ENCODE measurements around the gene MRO.

Gene MRO

DNA sequence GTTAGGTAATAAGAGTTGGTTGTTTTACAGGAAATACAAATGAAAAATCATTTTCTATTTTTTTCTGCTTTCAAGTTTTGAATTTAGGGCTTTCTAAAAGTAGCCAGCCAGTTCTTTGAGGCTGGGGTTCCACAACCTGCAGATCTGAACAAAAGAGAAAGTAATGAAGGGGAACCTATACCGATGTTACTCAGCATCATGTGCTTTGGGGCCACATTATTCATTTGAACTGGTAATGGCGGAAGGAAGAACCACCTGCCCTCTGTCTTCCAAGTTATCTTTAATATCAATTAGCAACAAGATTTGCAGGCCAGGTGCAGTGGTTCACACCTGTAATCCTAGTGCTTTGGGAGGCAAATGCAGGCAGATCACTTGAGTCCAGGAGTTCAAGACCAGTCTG, 12.9 kb upstream of the MRO start:
- DNase-seq, result no peak

DNA sequence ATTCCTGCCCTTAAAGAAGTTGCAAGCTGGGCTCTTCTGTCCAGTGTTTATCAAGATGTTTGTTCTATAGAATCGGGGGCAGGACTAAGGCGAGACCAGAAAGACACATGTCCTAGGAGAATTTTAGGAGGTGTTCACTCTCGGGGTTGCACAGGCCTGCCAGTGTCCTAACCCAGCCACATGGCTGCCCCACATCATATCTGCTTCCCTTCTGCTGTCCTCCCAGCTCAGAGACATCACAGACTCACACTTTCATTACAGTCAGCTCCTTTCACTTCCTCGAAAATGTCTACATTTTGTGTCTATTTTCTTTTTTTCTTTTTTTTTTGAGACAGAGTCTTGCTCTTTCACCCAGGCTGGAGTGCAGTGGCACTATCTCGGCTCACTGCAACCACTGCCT, 10.7 kb upstream of the MRO start:
- DNase-seq, result no peak

DNA sequence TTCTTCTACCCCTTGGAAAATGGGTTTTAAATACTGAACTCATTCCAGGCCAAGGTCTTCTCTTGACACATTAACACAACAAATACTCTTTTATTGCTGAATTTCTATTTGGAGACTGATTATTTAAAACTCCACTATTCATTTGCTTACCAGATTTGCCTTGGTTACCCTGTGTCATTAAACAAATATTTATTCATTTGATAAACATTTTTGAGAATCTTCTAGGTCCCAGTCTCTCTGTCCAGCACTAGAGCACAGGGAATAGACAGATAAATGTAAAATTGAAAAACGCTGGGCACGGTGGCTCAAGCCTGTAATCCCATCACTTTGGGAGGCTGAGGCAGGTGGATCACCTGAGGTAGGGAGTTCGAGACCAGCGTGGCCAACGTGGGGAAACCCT, 9.8 kb upstream of the MRO start:
- no peak for DNase-seq

DNA sequence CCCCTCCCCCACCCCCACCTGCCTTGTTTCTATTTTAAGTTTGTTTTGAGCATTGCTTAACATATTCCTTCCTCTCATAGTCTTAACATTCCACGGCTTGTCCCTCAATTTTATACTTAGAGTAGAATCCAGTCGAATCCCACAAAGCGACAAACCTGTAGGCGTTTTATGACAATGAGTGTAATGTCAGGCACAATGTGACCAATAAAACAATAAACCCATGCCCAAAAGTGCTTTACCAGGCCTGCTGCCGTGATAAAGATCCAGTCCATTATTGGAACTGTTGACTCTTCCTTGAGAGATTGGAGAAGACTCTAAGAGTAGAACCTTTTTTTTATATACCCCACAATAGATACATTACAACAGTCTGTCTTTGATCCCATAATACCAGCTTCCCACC, 6.2 kb upstream of the MRO start:
- DNase-seq, result no peak

DNA sequence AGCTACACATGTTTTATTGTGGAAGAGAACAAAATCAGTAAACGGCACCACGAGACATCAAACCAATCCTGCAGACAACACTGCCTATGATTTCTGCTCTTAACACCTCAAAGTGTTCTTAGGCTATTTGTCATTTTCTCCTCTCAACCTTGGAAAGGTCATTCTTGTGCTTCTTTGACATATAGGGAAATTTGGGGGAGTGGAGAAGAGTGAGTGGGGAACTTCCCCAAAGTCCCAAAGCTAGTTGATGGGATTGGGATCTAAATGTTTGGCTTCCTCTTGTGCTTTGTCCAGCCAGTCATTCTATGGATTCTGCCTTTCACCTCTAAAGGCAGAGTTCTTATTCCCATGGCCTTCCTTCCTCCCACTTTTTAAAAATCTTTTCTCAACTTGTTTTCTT, 5.8 kb upstream of the MRO start:
- no peak for DNase-seq

DNA sequence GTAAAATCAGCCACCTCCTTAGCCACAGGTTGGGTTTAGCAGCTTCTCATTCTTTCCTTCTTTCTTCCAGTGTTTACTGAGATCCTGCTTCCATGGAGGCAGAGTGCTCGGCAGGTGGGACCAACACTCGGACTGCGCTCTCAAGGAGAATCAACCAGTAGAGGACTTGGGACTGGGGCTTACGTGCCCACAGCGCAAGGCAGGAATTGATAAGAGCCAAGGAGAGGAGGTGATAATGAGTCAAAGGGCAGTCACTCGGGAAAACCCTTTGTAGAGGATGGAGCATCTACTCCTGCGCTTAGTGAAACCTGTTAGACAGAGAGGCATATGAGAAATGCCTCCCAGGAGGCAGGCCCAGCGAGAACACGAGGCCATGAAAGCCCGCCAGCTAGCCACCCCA, 2.9 kb upstream of the MRO start:
- DNase-seq, result no peak

DNA sequence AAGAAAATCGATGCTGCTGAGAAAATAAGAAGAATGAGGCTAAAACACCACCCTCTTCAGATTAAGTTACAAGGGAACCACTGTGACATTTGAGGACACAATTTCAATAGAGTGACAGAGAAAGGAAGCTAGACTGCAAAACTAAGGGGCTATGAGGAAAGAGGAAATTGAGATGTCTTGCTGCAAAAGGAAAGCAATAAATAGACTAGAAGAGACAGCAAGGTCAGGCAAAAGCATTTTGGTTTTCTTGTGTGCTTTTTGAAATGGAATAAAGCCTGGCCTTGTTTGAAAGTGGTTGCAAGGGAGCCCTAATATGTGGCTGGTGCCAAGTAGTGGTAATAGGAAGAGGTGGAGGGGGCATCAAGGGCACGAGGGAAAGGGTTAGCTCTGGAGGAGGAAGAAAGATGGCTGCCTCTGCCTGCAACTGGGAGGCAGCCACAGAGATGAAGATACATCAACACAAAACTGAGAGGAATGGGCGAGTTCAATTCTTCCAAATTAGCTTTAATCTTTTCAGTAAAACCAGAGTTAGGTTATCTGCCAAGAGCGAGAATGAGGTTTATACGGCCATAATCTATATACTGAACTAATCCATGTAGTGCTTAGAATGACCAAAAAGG, 1.2 kb upstream of the MRO start:
- no peak for DNase-seq

DNA sequence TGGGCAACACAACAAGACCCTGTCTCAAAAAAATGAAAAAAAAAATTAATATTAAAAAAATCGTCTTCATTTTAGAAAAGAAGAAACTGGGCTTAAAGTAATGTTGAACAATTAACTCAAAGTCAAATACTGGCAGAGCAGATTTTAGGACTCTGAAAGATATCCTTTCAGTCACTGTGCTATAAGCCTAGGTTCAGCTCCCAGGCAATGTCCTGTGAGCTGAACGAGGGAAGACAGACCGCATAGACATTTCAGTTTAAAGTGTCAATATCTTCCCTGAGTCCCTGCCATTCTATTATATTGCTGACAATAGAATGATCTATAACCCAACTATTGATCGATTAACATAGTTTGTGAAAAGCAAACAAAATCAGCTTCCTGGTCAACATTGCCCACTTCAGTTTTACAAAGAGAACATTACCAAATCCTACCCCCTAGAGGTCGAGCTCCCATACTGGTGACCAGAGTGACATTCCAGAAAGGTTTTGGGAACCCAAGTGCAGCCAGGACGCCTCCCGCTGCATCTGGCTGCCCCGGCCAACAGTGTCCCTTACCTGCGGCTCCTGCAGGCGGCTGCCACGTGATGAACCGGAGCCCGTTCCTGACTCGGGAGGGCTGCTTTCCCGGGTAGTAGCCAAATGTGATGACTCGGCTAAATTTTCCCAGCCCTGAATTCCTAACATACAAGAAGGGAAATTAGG, 639 bp downstream of the MRO start:
- DNase-seq, result peak; percentile 26

DNA sequence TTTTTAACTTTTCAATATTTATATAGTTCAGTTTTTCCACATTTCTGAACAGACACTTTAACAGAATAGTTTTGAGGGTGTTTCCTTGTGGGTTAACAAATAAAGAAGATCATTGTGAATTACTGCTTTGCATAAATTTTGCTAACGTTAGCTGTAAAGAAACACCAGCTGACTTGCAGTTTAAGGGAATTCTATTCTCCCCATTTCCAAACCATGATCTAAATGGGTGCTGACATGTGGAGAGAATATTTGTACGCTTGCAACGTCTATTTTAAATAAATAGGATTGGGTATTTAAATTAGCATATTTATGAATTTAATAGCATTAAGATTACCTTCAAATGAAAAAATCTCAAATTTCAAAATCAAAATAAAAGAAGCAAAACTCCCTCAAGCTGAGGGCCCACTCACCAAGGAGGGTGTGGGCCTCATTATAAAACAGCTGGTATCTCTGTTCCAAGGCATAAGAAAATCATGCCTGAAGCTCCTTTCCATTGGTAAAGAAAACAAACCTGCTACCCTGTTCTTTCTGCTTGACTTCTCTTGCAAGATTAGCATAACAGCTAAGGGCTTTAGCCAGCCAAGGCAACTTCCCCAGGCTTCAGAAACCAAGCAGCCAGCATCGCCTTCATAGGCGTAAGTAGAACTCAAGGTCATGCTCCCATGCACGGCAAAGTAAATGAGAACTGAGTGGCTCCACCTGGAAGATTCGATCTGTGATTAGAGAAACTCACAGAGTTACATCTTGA, 3.2 kb downstream of the MRO start:
- no peak for DNase-seq

DNA sequence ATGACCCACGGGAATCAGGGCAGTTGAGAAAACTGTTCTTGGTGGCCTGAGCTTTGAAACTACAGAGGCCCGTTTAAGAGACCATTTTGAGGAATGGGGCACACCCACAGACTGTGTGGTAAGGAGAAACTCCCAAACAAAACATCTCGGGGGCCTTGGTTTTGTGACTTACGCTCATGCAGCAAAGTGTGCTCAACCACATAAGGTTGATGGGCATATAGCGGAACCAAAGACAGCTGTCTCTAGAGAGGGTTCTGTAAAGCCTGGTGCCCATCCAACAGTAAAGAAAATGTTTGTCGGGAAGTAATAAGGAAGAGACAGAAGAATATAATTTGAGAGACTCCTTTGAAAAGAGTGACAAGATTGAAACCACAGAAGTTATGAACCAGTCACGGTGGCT, 5.4 kb downstream of the MRO start:
- no peak for DNase-seq

DNA sequence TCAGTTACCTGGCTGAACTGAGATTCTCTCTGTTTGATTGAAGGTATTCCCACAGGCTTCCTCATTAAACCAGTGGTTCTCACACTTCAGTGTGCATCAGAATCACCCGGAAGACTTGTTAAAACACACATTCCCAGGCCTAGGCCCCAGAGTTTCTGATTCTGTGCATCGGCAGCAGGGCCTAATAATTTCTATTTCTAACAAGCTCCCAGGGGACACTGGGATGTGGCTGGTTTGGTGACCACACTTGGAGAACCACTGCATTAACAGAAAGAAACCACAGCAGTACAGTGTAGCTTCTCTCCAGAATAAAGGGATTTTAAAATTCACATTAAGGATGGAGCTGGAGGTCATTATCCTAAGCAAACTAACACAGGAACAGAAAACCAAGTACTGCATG, 6.5 kb downstream of the MRO start:
- DNase-seq, result no peak

DNA sequence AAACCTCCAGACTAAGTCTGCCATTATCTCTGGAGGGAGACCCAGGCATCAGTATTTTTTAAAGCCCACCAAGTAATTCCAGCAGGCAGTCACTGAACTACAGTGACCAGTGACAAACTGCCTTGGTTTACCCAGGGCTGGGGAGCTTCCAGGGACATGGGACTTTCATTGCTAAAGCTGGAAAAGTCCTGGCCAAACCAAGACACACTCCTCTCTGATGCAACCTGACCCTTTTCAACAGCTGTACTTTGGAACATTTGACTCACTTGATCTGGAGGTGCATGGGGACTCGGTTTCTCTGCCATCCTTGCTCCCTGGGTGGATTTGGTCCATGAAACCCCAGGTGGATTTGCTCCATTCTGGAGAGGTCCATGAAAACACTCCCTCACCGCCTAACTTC, 7.0 kb downstream of the MRO start:
- DNase-seq, result no peak

DNA sequence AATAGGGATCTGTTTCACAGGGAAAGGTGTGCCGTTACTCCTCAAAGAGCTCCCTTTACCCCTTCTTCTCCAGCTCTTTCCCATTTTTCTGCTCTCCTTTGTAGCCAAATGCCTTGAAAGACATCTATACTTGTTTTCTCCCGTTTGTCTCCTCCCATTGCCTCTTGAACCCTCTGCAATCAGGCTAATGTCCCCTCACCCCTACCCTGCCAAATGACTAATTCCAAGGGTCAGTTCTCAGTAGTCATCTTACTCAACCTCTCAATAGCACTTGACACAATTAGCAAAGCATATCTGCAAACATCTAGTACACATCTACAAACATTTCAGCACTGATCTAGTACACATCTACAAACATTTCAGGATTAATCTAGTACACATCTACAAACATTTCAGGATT, 12.6 kb downstream of the MRO start:
- no peak for DNase-seq

DNA sequence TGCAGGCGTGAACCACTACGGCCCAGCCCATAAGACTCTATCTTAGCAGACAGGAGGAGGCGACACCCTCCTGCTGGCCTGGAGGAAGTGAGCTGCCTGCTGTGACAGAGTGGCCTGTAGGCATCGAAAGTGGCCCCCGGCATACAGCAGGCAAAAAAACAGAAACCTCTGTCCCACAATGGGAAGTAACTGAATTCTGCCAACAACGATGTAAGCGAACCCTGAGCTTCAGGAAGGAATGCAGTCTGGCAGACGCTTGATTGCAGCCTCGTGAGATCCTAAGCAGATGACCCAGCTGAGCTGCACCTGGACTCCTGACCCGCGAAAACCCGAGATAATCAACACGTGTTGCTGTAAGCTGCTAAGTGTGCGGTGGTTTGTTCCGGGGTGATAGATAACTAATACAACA, 13.6 kb downstream of the MRO start:
- DNase-seq, result no peak

DNA sequence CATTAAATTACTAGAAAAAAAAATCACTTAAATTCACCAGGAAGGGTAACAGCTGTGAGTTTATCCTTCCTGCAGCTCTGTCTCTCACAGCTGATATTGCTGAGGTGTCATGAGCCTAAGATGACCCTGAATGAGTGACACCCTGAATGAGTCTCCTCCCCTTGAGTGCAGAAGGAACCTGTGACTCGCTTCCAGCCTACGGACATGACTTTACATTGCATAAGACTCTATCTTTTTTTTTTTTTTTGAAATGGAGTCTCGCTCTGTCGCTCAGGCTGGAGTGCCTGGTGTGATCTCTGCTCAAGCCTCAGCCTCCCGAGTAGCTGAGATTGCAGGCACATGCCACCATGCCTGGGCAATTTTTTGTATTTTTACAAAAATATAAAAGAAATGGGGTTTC, 14.1 kb downstream of the MRO start:
- no peak for DNase-seq

DNA sequence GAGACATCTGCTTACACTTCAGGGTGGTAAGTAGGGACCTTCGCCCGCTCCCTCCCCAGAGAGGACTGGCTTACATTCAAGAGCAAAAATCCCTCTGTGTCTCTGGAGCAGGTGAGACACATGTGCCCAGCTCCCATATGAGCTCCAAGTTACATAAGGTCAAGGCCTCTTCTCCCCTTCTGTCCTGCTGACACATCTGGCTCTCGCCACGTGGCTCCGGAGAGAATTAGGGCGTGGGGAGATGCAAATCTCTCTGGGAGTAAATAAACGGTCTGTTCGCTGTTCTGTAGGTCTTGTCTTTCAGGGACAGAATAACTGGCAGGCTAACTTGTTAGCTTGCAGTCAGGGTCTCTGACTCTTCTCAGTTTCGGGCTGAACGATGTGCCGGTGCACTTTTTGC, 16.2 kb downstream of the MRO start:
- no peak for DNase-seq

DNA sequence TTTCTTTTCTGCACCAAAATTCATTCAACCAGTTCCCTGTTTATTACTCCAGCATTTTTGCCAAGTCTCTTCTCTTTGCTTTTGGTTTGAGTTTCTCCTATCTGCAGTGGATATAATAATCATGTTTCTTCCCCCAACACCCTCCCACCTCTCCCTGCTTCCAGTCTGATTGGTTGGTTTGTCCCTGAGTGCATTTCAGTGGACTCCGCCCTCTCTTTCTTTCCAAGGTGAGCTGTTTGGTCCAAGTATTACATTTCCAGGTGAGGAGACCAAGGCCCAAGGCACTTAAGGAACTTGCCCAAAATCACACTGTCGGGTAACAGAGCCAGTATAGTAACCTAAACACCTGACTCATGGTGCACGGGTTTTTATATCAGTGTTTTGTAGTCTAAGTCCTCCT, 17.7 kb downstream of the MRO start:
- no peak for DNase-seq

DNA sequence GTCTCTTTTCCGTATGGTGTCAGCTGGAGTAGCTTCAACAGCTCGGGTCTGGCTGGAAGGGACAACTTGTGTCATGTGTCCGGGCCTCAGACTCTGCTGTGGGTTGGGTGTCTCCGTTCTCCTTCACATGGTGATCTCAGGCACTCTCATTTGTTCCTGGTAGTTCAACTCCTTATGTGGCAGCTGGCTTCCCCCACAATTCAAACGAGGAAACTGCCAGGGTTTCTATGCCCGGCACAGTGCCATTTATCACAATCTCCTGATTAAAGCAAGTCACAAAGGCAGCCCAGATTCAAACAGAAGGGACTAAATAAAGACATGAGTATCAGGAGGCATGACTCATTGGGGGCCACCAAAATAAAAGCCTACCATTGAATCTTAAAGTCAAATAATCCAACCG, 22.7 kb downstream of the MRO start:
- DNase-seq, result no peak

DNA sequence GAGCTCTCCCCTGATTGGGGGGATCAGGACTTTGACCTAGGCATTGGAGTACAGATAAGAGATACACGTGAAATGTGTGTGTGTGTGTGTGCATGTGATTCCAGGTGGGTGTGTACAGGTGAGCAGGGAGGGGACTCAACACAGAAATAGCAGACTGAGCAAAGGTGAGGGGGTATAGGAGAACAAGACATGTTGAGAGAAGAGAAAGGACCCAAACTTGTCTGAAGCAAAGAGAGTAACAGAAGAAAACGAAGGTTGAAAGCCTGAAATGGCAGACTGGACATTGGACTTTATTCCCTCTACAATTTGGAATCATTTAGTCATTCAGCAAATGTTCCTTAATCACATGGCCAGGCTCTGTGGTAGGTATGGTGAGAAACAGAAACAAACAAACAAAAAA, 23.3 kb downstream of the MRO start:
- DNase-seq, result no peak

DNA sequence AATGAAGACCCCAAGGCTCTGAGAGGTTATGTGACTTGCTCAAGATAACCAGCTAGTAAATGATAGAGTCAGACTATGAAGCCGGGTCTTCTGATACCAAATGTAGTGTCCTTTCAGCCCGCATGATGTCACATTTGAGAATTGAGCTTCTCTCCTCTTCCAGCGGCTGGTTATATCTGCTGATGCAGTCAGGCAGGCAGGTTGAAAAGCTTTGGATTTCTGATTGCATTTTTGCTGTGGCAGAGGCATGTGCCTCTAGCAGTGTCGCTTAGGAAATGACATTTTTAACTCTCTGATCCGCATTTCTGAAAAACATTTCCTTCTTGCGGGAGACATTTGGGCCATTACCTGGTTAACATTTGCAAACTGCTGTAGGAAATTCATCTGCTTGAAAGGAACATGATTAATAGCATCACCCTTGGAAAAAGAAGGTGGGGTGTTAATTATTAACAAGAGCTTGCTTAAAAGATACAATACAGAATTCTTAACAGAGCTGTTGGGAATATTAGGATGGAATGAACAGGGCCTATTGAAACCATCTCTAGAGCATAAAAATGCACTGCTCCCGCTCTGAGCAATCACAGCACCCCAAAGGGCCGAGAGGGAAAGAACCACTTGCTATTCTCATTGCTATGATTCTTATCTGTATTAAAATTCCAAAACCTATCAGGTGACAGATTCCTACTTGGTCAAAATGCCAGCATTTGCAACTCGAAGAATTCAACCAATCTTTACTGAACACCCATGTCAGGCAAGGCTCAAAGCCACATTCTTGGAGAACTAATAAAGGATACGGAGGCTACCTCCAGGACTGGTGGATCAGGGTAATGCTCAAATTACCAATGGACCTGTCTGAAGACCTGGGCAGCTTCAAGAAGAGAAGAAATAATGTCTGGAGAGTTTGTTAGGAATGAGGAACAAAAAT, 25.9 kb downstream of the MRO start:
- DNase-seq, result no peak

DNA sequence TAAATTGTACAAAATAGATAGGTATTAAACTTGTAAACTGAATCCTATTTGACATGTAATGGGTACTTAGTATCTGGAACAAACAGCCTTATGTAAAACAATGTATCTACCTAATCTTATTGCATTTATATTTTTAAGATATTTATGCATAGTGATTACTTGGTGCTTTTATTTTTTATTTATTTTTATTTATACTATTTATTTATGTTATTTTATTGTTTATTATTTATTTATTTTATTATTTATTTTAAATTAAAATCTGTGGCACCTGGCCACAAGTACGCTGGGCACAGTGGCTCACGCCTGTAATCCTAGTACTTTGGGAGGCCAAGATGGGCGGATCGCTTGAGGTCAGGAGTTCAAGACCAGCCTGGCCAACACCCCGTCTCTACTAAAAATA, 26.9 kb downstream of the MRO start:
- no peak for DNase-seq

DNA sequence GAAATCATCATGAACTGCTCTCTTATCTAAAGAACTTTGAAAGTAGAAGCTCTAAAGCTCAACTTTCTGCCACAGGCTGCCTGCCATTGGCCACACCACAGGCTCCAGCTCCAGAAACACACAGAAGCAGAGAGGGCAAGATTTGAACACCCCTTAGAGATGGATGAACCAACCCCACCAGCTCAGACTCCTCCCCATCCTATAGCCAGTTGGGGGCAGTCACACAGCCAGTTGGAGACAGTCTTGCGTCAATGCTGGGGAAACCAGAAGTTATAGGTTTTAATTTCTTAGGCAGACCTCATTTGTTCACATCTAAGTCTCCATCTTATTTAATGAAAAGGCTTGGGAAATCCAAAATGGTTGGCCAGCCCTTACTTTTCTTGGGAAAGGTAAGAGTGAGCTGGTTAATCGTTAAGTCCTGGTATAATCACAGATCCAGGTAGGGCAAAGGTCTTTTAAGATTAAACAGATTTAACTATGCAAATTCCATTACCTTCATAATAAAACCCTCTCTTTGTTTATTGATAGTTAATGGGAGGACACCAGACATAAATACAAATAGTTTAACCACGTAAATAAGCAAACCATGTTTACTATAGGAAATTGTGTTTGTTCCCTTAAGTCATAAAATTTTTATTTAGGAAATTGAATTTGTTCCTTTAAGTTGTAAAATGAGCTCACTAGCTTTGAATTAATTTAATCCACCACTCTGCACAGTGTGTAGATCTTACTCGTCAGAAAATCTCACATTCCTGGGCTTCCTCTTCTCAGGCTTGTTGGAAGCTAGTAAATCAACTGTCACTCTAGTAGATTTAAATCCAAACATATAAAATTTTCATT, 28.0 kb downstream of the MRO start:
- no peak for DNase-seq
